Upper lobe of left lung (tissue), 6 donors: ENCODE results near the gene SUPT6H. TPM values are rescaled to one million over a fixed set of nuclear protein-coding genes. Genes with fewer than 3 reads are reported as not detected.
"Not testable (repeated sequence)": the region's sequence is repeated elsewhere in the genome, so short reads cannot be mapped to it uniquely, and the experiment has no call there.

Experiments used
- ATAC-seq, 2 donors: fragments of 200-7000 bp; cut with Tn5 transposase; one replicate each; pipeline ENCODE4 v1.9.1; 2022; ENCODE audit warnings: mild to moderate bottlenecking in 2 of 2, moderate library complexity in 2 of 2; ENCODE audit not compliant: low FRiP score in 2 of 2
- DNase-seq, 2 donors: peaks; one replicate each; pipeline ENCODE4 v3.0.0-alpha.2; 2019 to 2020
- H3K27ac ChIP-seq, 4 donors: fragments of 200-600 bp; sonication (generic); one replicate each; pipeline ENCODE4 v1.5.1; 2016 to 2019
- H3K27me3 ChIP-seq, 4 donors: fragments of 200-600 bp; sonication (generic); one replicate each; pipeline ENCODE4 v1.5.1; 2017 to 2019
- H3K36me3 ChIP-seq, 4 donors: fragments of 200-600 bp; sonication (generic); one replicate each; pipeline ENCODE4 v1.5.1; 2016 to 2019
- H3K4me1 ChIP-seq, 4 donors: fragments of 200-600 bp; sonication (generic); one replicate each; pipeline ENCODE4 v1.5.1; 2018 to 2019
- H3K4me3 ChIP-seq, 4 donors: fragments of 200-600 bp; sonication (generic); one replicate each; pipeline ENCODE4 v1.5.1; 2017 to 2019; ENCODE audit warnings: mild to moderate bottlenecking in 2 of 4, moderate library complexity in 1 of 4
- H3K9me3 ChIP-seq, 4 donors: fragments of 200-600 bp; sonication (generic); one replicate each; pipeline ENCODE4 v1.5.1; 2018 to 2019
- CTCF ChIP-seq, 6 experiments: fragments of 450-650 bp in 4 of 6; fragments of 200-600 bp in 2 of 6; sonication (generic) in 2 of 6; IDR thresholded peaks; one replicate each; pipeline ENCODE4 v1.5.1; 2016 to 2019; ENCODE audit warnings: antibody characterized with exemption in 6 of 6
- EP300 ChIP-seq, 4 donors: sonication (generic); formaldehyde crosslinking; IDR thresholded peaks; one replicate each; pipeline ENCODE4 v1.5.1; 2017; ENCODE audit warnings: antibody characterized with exemption in 4 of 4, control low read depth in 2 of 4
- POLR2A ChIP-seq, 4 donors: fragments of 450-650 bp; IDR thresholded peaks; one replicate each; pipeline ENCODE4 v1.5.1; 2016 to 2017; ENCODE audit warnings: antibody characterized with exemption in 4 of 4, mild to moderate bottlenecking in 2 of 4
- POLR2AphosphoS5 ChIP-seq, 2 donors: sonication (generic); formaldehyde crosslinking; IDR thresholded peaks; one replicate each; pipeline ENCODE4 v1.5.1; 2017; ENCODE audit warnings: antibody characterized with exemption in 2 of 2
- WGBS, 2 donors: methylation state at CpG; one replicate each; pipeline ENCODE4 v1.1.5; 2017 to 2018; 5-methylcytosine and 5-hydroxymethylcytosine counted together
- total RNA-seq, 6 donors: library from RNA; depleted of rRNA in 4 of 6; stranded (reverse); fragments of >200 nt in 4 of 6; gene quantifications; one replicate each; pipeline versions ENCODE4 v1.1.0 to v1.2.1, GENCODE V29; 2016 to 2021
- donor health status: DM: no; HTN: no; CAD: no; lungs with moderate emphysema.
- donor health status: DM: no; HTN: yes; CAD: no; lungs with severe emphysema.

The SUPT6H gene
- total RNA-seq, 6 donors from 2014 or later, result 57.3 to 128 (median 71.5) TPM

GRCh38 chr17:28723836-28724499 is 62.0 kb downstream of the SUPT6H start:
- 70 to 76% methylated on average over 4 of the region's 4 CpGs for WGBS, 2 donors

DNA sequence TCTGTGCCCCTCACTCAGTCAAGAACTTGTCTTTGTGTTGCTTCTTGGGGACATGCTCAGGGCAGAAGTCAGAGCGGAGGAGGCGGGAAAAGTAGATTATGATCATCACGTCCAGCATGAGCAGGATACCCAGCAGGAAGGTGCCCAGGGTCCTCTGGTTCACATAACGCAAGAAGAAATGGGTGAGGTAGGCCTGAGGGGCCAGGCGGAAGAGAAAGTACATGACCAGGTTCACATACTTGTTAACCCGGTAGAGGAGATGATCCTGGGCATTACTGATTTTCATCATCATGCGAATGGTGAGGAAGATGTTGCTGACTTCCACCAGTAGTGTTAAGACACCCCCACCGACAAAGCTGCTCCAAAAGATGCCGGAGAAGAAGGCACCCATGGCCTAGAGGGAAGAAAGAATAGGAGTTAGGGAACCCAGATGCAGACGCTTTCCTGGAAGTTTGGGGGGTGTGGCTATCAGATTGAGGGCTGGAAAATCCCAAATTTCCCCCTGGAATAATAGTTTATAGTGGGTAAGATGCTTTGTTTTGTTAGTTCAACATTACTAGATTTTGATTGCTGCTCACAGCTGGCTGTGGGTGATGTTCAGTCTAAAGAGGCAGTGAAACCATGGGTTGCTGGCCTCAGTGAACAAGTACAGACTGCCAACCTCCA is 62.6 kb downstream of the SUPT6H start:
- Histone ChIP-seq H3K36me3 (peaks cover 10 to 44% (median 33%) of the 10 kb centered on the region in 4 donors), H3K27ac (peak overlapping the region in 2 of 4 donors; percentile 95 to 96), H3K4me1 (peaks cover 53 to 86% (median 69%) of the 10 kb centered on the region in 4 donors), H3K4me3 (peak overlapping the region in 3 of 4 donors; percentile 62 to 75 (median 71)), H3K27me3 (no peaks in the 10 kb centered on the region), H3K9me3 (no peaks in the 10 kb centered on the region)
- ATAC-seq (no peak), DNase-seq (no peak)
- 79 to 86% methylated on average over 10 of the region's 10 CpGs for WGBS, 2 donors
- no peak for TF ChIP-seq POLR2A (IDR thresholded peaks at IDR 0.05)
- no peak for TF ChIP-seq POLR2AphosphoS5 (IDR thresholded peaks at IDR 0.05)
- TF ChIP-seq CTCF (IDR thresholded peaks at IDR 0.05), result no peak
- TF ChIP-seq EP300 (IDR thresholded peaks at IDR 0.05), result no peak

More at GRCh38 chr17:28723836-28724499, 62.0 kb downstream of the SUPT6H start:
- ATAC-seq, H3K9me3 ChIP-seq, H3K27me3 ChIP-seq: not testable (repeated sequence)
- peak overlapping the region in 2 of 4 donors; percentile 52 to 96 for H3K27ac ChIP-seq
- DNase-seq, result peak in 1 of 2 donors; percentile 71
- peaks cover 10 to 44% (median 33%) of the 10 kb centered on the region in 4 donors for H3K36me3 ChIP-seq
- H3K4me3 ChIP-seq, result peak overlapping the region in 1 of 4 donors; percentile 75
- TF ChIP-seq EP300 (IDR thresholded peaks at IDR 0.05) (peak in 1 of 4 donors; percentile 40), POLR2AphosphoS5 (IDR thresholded peaks at IDR 0.05) (peak; percentile 48 to 59), POLR2A (IDR thresholded peaks at IDR 0.05) (peak in 1 of 4 donors; percentile 45)
- peaks cover 49 to 84% (median 70%) of the 10 kb centered on the region in 4 donors for H3K4me1 ChIP-seq

DNA sequence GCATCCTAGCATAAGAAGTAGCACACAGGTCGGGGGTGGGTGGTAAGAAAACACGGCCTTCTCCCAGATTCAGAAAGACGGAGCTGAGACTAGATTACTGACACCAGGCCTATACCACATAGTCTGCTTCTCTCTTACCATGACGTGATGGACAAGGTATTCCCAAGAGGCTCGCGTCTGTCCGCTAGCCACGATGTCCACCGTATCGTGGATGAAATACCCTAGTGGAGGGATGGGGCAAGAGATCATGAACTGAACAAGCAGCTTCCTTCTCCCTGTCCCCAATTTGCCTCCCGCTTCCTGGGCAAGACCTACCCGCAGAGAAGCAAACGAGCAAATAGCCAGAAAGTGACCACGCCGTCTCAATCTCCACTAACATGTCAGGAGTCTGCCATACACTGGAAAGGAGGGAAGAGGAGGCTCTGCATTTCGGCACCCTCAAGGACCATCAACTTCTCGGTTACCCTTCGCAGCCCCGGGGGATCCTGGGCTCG is 63.2 kb downstream of the SUPT6H start:
- H3K36me3 ChIP-seq, result peaks cover 10 to 44% (median 33%) of the 10 kb centered on the region in 4 donors
- H3K9me3 ChIP-seq, result no peaks in the 10 kb centered on the region
- H3K4me1 ChIP-seq, result peaks cover 53 to 84% (median 69%) of the 10 kb centered on the region in 4 donors
- DNase-seq (no peak), ATAC-seq (no peak)
- no peaks in the 10 kb centered on the region for H3K27me3 ChIP-seq
- peak overlapping the region in 3 of 4 donors; percentile 62 to 75 (median 71) for H3K4me3 ChIP-seq
- TF ChIP-seq EP300 (IDR thresholded peaks at IDR 0.05) (no peak), POLR2AphosphoS5 (IDR thresholded peaks at IDR 0.05) (peak in 1 of 2 donors; percentile 41), CTCF (IDR thresholded peaks at IDR 0.05) (no peak), POLR2A (IDR thresholded peaks at IDR 0.05) (no peak)
- 33 to 48% methylated on average over 16 to 20 of the region's 20 CpGs for WGBS, 2 donors
- peak overlapping the region; percentile 80 to 96 (median 95) for H3K27ac ChIP-seq

- peaks cover 48 to 79% (median 65%) of the 10 kb centered on the region in 4 donors for H3K4me1 ChIP-seq
These were observed 63.7 kb downstream of the SUPT6H start for GRCh38 chr17:28725660-28726225.

More at GRCh38 chr17:28725660-28726225, 63.7 kb downstream of the SUPT6H start:
- no peaks in the 10 kb centered on the region for H3K9me3 ChIP-seq
- peak overlapping the region; percentile 80 to 96 (median 95) for H3K27ac ChIP-seq
- peak in 2 of 4 donors; percentile 60 to 76 for TF ChIP-seq POLR2A (IDR thresholded peaks at IDR 0.05)
- peak in 1 of 6 experiments; percentile 30 for TF ChIP-seq CTCF (IDR thresholded peaks at IDR 0.05)
- TF ChIP-seq POLR2AphosphoS5 (IDR thresholded peaks at IDR 0.05), result peak; percentile 28 to 29
- peak in 1 of 4 donors; percentile 4 for TF ChIP-seq EP300 (IDR thresholded peaks at IDR 0.05)
- DNase-seq (peak in 1 of 2 donors; percentile 75), ATAC-seq (no peak)
- peaks cover 10 to 42% (median 33%) of the 10 kb centered on the region in 4 donors for H3K36me3 ChIP-seq
- peak overlapping the region; percentile 62 to 80 (median 73) for H3K4me3 ChIP-seq
- no peaks in the 10 kb centered on the region for H3K27me3 ChIP-seq
- 8% methylated on average over 2 to 22 of the region's 45 CpGs for WGBS, 2 donors
